H9 (cell line): ENCODE results near the gene OR5T3. TPM values are rescaled to one million over a fixed set of nuclear protein-coding genes. Genes with fewer than 3 reads are reported as not detected.

Source experiments
- DNase-seq: peaks from one replicate; pipeline ENCODE4 v3.0.0-alpha.2; 2017
- H2AFZ ChIP-seq: one replicate; pipeline ENCODE4 v1.6.1; 2013; ENCODE audit warnings: mild to moderate bottlenecking, low read length, control low read depth, moderate library complexity
- H2AK5ac ChIP-seq: 2 replicates; pipeline ENCODE4 v1.6.1; 2013; ENCODE audit warnings: low read length, control low read depth, mixed read lengths; ENCODE audit not compliant: insufficient read length
- H2BK120ac ChIP-seq: one replicate; pipeline ENCODE4 v1.6.1; 2013; ENCODE audit warnings: low read depth, mild to moderate bottlenecking, low read length, control low read depth, inconsistent platforms; ENCODE audit not compliant: poor library complexity, severe bottlenecking
- H2BK12ac ChIP-seq: 2 replicates; pipeline ENCODE4 v1.6.1; 2013; ENCODE audit warnings: low read length, control low read depth, mixed read lengths, low read depth; ENCODE audit not compliant: insufficient read length
- H2BK15ac ChIP-seq: 2 replicates; pipeline ENCODE4 v1.6.1; 2013; ENCODE audit warnings: low read depth, low read length, control low read depth
- H2BK20ac ChIP-seq: one replicate; pipeline ENCODE4 v1.6.1; 2013; ENCODE audit warnings: low read depth, mild to moderate bottlenecking, low read length, control low read depth, inconsistent platforms; ENCODE audit not compliant: poor library complexity, severe bottlenecking
- H2BK5ac ChIP-seq: 2 replicates; pipeline ENCODE4 v1.6.1; 2013; ENCODE audit warnings: low read length, control low read depth, mixed read lengths; ENCODE audit not compliant: insufficient read length
- H3K14ac ChIP-seq: 2 replicates; pipeline ENCODE4 v1.6.1; 2013; ENCODE audit warnings: low read length, control low read depth; ENCODE audit not compliant: insufficient read depth
- H3K18ac ChIP-seq: 2 replicates; pipeline ENCODE4 v1.6.1; 2013; ENCODE audit warnings: low read depth, mild to moderate bottlenecking, mixed read lengths, low read length, control low read depth; ENCODE audit not compliant: insufficient read length
- H3K23ac ChIP-seq: 2 replicates; pipeline ENCODE4 v1.6.1; 2013; ENCODE audit warnings: low read length, control low read depth, mixed read lengths, low read depth; ENCODE audit not compliant: insufficient read length
- H3K23me2 ChIP-seq: 2 replicates; pipeline ENCODE4 v1.6.1; 2013; ENCODE audit warnings: low read depth, mild to moderate bottlenecking, mixed read lengths, low read length, control low read depth; ENCODE audit not compliant: insufficient read length, poor library complexity, severe bottlenecking
- H3K27ac ChIP-seq: 2 replicates; pipeline ENCODE4 v1.5.1; 2013; ENCODE audit warnings: low read length, control low read depth, mixed read lengths, low read depth; ENCODE audit not compliant: insufficient read length
- H3K27me3 ChIP-seq: 2 replicates; pipeline ENCODE4 v1.6.1; 2013; ENCODE audit warnings: low read length, control low read depth, inconsistent platforms; ENCODE audit not compliant: insufficient read depth
- H3K4ac ChIP-seq: 2 replicates; pipeline ENCODE4 v1.6.1; 2013; ENCODE audit warnings: low read depth, mild to moderate bottlenecking, control low read depth, inconsistent platforms, low read length, moderate library complexity
- H3K4me1 ChIP-seq: 2 replicates; pipeline ENCODE4 v1.6.1; 2013; ENCODE audit warnings: low read length, control low read depth, inconsistent platforms; ENCODE audit not compliant: insufficient read depth
- H3K4me2 ChIP-seq: 2 replicates; pipeline ENCODE4 v1.6.1; 2013; ENCODE audit warnings: low read length, control low read depth, mixed read lengths; ENCODE audit not compliant: insufficient read length, insufficient read depth
- H3K56ac ChIP-seq: 2 replicates; pipeline ENCODE4 v1.6.1; 2013; ENCODE audit warnings: low read depth, mild to moderate bottlenecking, mixed read lengths, low read length, control low read depth; ENCODE audit not compliant: insufficient read length
- H3K79me1 ChIP-seq: 2 replicates; pipeline ENCODE4 v1.6.1; 2013; ENCODE audit warnings: low read depth, mild to moderate bottlenecking, moderate library complexity, low read length, control low read depth, inconsistent platforms; ENCODE audit not compliant: insufficient read depth, poor library complexity, severe bottlenecking
- H3K79me2 ChIP-seq: 2 replicates; pipeline ENCODE4 v1.6.1; 2013; ENCODE audit warnings: low read length, control low read depth, inconsistent platforms; ENCODE audit not compliant: insufficient read depth
- H3K9ac ChIP-seq: 2 replicates; pipeline ENCODE4 v1.6.1; 2013; ENCODE audit warnings: low read length, control low read depth, mixed read lengths; ENCODE audit not compliant: insufficient read length; ENCODE audit errors: extremely low read depth
- H3K9me3 ChIP-seq: one replicate; pipeline ENCODE4 v1.6.1; 2013; ENCODE audit warnings: low read depth, low read length, inconsistent platforms; ENCODE audit not compliant: control insufficient read depth
- H3T11ph ChIP-seq: one replicate; pipeline ENCODE4 v1.6.1; 2013; ENCODE audit warnings: mild to moderate bottlenecking, low read length, control low read depth, inconsistent platforms
- H4K20me1 ChIP-seq: one replicate; pipeline ENCODE4 v1.6.1; 2013; ENCODE audit not compliant: control insufficient read depth, insufficient read length, insufficient read depth
- H4K5ac ChIP-seq: 2 replicates; pipeline ENCODE4 v1.6.1; 2013; ENCODE audit warnings: low read depth, mild to moderate bottlenecking, mixed read lengths, low read length, control low read depth; ENCODE audit not compliant: insufficient read length
- H4K8ac ChIP-seq: replicated peaks from 2 replicates; pipeline ENCODE4 v1.6.1; 2013; ENCODE audit warnings: low read length, control low read depth, mixed read lengths, low read depth; ENCODE audit not compliant: insufficient read length
- H4K91ac ChIP-seq: 2 replicates; pipeline ENCODE4 v1.6.1; 2013; ENCODE audit warnings: low read depth, mild to moderate bottlenecking, moderate library complexity, mixed read lengths, low read length, control low read depth; ENCODE audit not compliant: insufficient read length
- H3K27ac Mint-ChIP-seq, 3 experiments: 2 replicates in 2 of 3; 3 replicates in 1 of 3; pipeline ENCODE4 v1.8.0; 2020 to 2021; ENCODE audit warnings: mixed read lengths in 3 of 3, mild to moderate bottlenecking in 1 of 3, moderate library complexity in 1 of 3
- H3K27me3 Mint-ChIP-seq: 2 replicates; pipeline ENCODE4 v1.8.0; 2021; ENCODE audit warnings: low read depth, mild to moderate bottlenecking, moderate library complexity, mixed read lengths
- H3K36me3 Mint-ChIP-seq, 3 experiments: 2 replicates in 2 of 3; 3 replicates in 1 of 3; pipeline ENCODE4 v1.8.0; 2020 to 2021; ENCODE audit warnings: low read depth in 3 of 3, mixed read lengths in 3 of 3; ENCODE audit not compliant: insufficient read depth in 1 of 3
- H3K4me1 Mint-ChIP-seq, 2 experiments: 2 replicates each; pipeline ENCODE4 v1.8.0; 2020; ENCODE audit warnings: mixed read lengths in 2 of 2
- H3K4me3 Mint-ChIP-seq, 2 experiments: 2 replicates in 1 of 2; 3 replicates in 1 of 2; pipeline ENCODE4 v1.8.0; 2020 to 2021; ENCODE audit warnings: mild to moderate bottlenecking in 2 of 2, mixed read lengths in 2 of 2, moderate library complexity in 1 of 2
- H3K9me3 Mint-ChIP-seq, 2 experiments: 2 replicates in 1 of 2; 3 replicates in 1 of 2; pipeline ENCODE4 v1.8.0; 2020; ENCODE audit warnings: mild to moderate bottlenecking in 2 of 2, mixed read lengths in 2 of 2, moderate library complexity in 1 of 2
- CTCF ChIP-seq: fragments of 200-600 bp; sonication (generic); conservative IDR thresholded peaks from 3 replicates; pipeline ENCODE4 v1.8.0; 2021; ENCODE audit warnings: antibody characterized with exemption, mild to moderate bottlenecking
- WGBS: extraction: QIAGEN DNeasy Blood & Tissue Kit; methylation state at CpG from one replicate; pipeline ENCODE4 v1.1.7; 2013; ENCODE audit warnings: missing lambda C conversion rate, low lambda C conversion rate, mixed read lengths; ENCODE audit not compliant: insufficient read length; ENCODE audit errors: extremely low coverage; 5-methylcytosine and 5-hydroxymethylcytosine counted together
- total RNA-seq: library from RNA; stranded (reverse); gene quantifications from 2 replicates; pipeline ENCODE4 v1.2.1, GENCODE V29; 2021

Gene OR5T3
- total RNA-seq, 1 experiment from 2014 or later, result not detected

GRCh38 chr11:56234155-56234554, 17.9 kb upstream of the OR5T3 start, which contains the start of gene OR5T2:
OR5T2 (minus strand) TSS chr11:56234255; CDS start chr11:56233062, 1,193 bp downstream.
- H2BK5ac ChIP-seq, result no peak within 1 kb of the TSS
- H2BK20ac ChIP-seq, result no peak within 1 kb of the TSS
- peaks cover 0 to 1% (median 0%) of the 10 kb centered on the region in 3 experiments; a peak in 2 of 7 replicates for H3K36me3 Mint-ChIP-seq
- WGBS, result no CpG with 5 or more reads among the region's 1 CpG
- H3K4me2 ChIP-seq, result no peak within 1 kb of the TSS
- H3K9ac ChIP-seq, result no peak within 1 kb of the TSS
- H3K4me3 Mint-ChIP-seq, result no peak within 1 kb of the TSS
- H2BK15ac ChIP-seq, result no peak within 1 kb of the TSS
- H3K4me1 Mint-ChIP-seq, result no peaks in the 10 kb centered on the region
- DNase-seq, result no peak
- H3K23me2 ChIP-seq, result no peaks in the 10 kb centered on the region
- H3K4ac ChIP-seq, result no peak within 1 kb of the TSS
- no peak within 1 kb of the TSS for H3K27ac Mint-ChIP-seq
- H4K20me1 ChIP-seq, result no peaks in the 10 kb centered on the region
- H3K27me3 ChIP-seq, result no peaks in the 10 kb centered on the region
- H3K4me1 ChIP-seq, result no peaks in the 10 kb centered on the region
- no peak for TF ChIP-seq CTCF
- no peak within 1 kb of the TSS for H3K23ac ChIP-seq
- no peak within 1 kb of the TSS for H2AK5ac ChIP-seq
- no peak within 1 kb of the TSS for H2BK120ac ChIP-seq
- no peak within 1 kb of the TSS for H4K8ac ChIP-seq
- no peak within 1 kb of the TSS for H3K18ac ChIP-seq
- no peak within 1 kb of the TSS for H4K91ac ChIP-seq
- H3K56ac ChIP-seq, result no peak within 1 kb of the TSS
- no peak within 1 kb of the TSS for H3K27ac ChIP-seq
- no peaks in the 10 kb centered on the region for H3K79me1 ChIP-seq
- H2AFZ ChIP-seq, result no peak within 1 kb of the TSS
- H2BK12ac ChIP-seq, result no peak within 1 kb of the TSS
- peaks cover 4% of the 10 kb centered on the region for H3K9me3 ChIP-seq
- H3K79me2 ChIP-seq, result no peaks in the 10 kb centered on the region
- no peak within 1 kb of the TSS for H3K14ac ChIP-seq
- no peak within 1 kb of the TSS for H3T11ph ChIP-seq
- H3K9me3 Mint-ChIP-seq, result peaks cover 16 to 38% of the 10 kb centered on the region in 2 experiments
- H4K5ac ChIP-seq, result no peak within 1 kb of the TSS
- H3K27me3 Mint-ChIP-seq, result no peaks in the 10 kb centered on the region
